Neural cell (in vitro differentiated cells): ENCODE results near the gene ZNF614. TPM values are rescaled to one million over a fixed set of nuclear protein-coding genes. Genes with fewer than 3 reads are reported as not detected.
"Not testable (repeated sequence)": the region's sequence is repeated elsewhere in the genome, so short reads cannot be mapped to it uniquely, and the experiment has no call there.

Source experiments
- H2AFZ ChIP-seq: fragments of 200-600, 300-800 bp; sonication (generic), shearing (Covaris generic); 2 replicates; pipeline ENCODE4 v1.6.0; 2014; ENCODE audit warnings: low read depth, mild to moderate bottlenecking, antibody characterized with exemption, low read length, moderate library complexity
- H3F3A ChIP-seq: fragments of 200-600 bp; shearing (Covaris generic); 2 replicates; pipeline ENCODE4 v1.6.1; 2016; ENCODE audit warnings: mild to moderate bottlenecking, moderate library complexity, mixed read lengths, antibody characterized with exemption, low read length; ENCODE audit not compliant: insufficient read depth, poor library complexity, severe bottlenecking
- H3K27ac ChIP-seq: fragments of 200-600, 300-800 bp; sonication (generic), shearing (Covaris generic); 2 replicates; pipeline ENCODE4 v1.5.1; 2014; ENCODE audit warnings: mild to moderate bottlenecking, low read length, moderate library complexity
- H3K27me3 ChIP-seq: fragments of 300-800, 200-600 bp; sonication (generic), shearing (Covaris generic); 2 replicates; pipeline ENCODE4 v1.6.0; 2014; ENCODE audit warnings: mild to moderate bottlenecking, low read depth, low read length, moderate library complexity; ENCODE audit not compliant: insufficient read depth
- H3K36me3 ChIP-seq: fragments of 300-800, 200-600 bp; sonication (generic), shearing (Covaris generic); 2 replicates; pipeline ENCODE4 v1.5.1; 2014; ENCODE audit warnings: mild to moderate bottlenecking, antibody characterized with exemption, low read length, moderate library complexity; ENCODE audit not compliant: insufficient read depth
- H3K4me2 ChIP-seq: fragments of 300-800, 200-600 bp; sonication (generic), shearing (Covaris generic); 2 replicates; pipeline ENCODE4 v1.6.0; 2014; ENCODE audit warnings: mild to moderate bottlenecking, low read length
- H3K4me3 ChIP-seq: fragments of 300-800, 200-600 bp; sonication (generic), shearing (Covaris generic); 2 replicates; pipeline ENCODE4 v1.5.1; 2014; ENCODE audit warnings: mild to moderate bottlenecking, low read length, moderate library complexity
- H3K79me2 ChIP-seq: fragments of 200-600 bp; shearing (Covaris generic); replicated peaks from 2 replicates; pipeline ENCODE4 v1.6.0; 2014; ENCODE audit warnings: mild to moderate bottlenecking, low read length, moderate library complexity; ENCODE audit not compliant: insufficient read depth
- H3K9ac ChIP-seq: fragments of 300-800, 200-600 bp; sonication (generic), shearing (Covaris generic); 2 replicates; pipeline ENCODE4 v1.6.1; 2016; ENCODE audit warnings: mild to moderate bottlenecking, low read length, mixed read lengths
- H3K9me2 ChIP-seq: fragments of 200-600 bp; shearing (Covaris generic); 2 replicates; pipeline ENCODE4 v1.6.1; 2016; ENCODE audit warnings: mild to moderate bottlenecking, low read length, mixed read lengths; ENCODE audit not compliant: insufficient read depth
- H3K9me3 ChIP-seq: fragments of 200-600, 300-800 bp; sonication (generic), shearing (Covaris generic); 2 replicates; pipeline ENCODE4 v1.6.1; 2016; ENCODE audit warnings: mild to moderate bottlenecking, mixed run types, low read length, moderate library complexity, mixed read lengths
- H4K20me1 ChIP-seq: fragments of 200-600 bp; shearing (Covaris generic); 2 replicates; pipeline ENCODE4 v1.6.1; 2016; ENCODE audit warnings: mild to moderate bottlenecking, mixed run types; ENCODE audit not compliant: insufficient read depth
- EP300 ChIP-seq: fragments of 450-650 bp; conservative IDR thresholded peaks from 2 replicates; pipeline ENCODE4 v1.6.1; 2014; ENCODE audit warnings: antibody characterized with exemption, mild to moderate bottlenecking, moderate library complexity; ENCODE audit not compliant: poor library complexity, severe bottlenecking
- EZH2 ChIP-seq: fragments of 200-600, 300-800 bp; shearing (Covaris generic), sonication (generic); IDR thresholded peaks from 2 replicates; pipeline ENCODE4 v1.6.1; 2014; ENCODE audit warnings: antibody characterized with exemption, low read length, borderline replicate concordance, mild to moderate bottlenecking; ENCODE audit not compliant: insufficient read depth, poor library complexity, severe bottlenecking
- MXI1 ChIP-seq: fragments of 450-650 bp; conservative IDR thresholded peaks from 2 replicates; pipeline ENCODE4 v1.6.1; 2014; ENCODE audit warnings: antibody characterized with exemption, mild to moderate bottlenecking; ENCODE audit not compliant: poor library complexity, severe bottlenecking
- POLR2AphosphoS5 ChIP-seq: IDR thresholded peaks from 2 replicates; pipeline ENCODE4 v1.6.1; 2012
- RAD21 ChIP-seq: fragments of 450-650 bp; conservative IDR thresholded peaks from 2 replicates; pipeline ENCODE4 v1.6.1; 2014; ENCODE audit warnings: antibody characterized with exemption, mild to moderate bottlenecking, moderate library complexity
- SMC3 ChIP-seq: fragments of 450-650 bp; conservative IDR thresholded peaks from 2 replicates; pipeline ENCODE4 v1.6.1; 2014; ENCODE audit warnings: antibody characterized with exemption, mild to moderate bottlenecking, moderate library complexity; ENCODE audit not compliant: poor library complexity
- TAF1 ChIP-seq: IDR thresholded peaks from 2 replicates; pipeline ENCODE4 v1.6.1; 2012; ENCODE audit warnings: low read depth
- polyA plus RNA-seq: library from polyadenylated mRNA; depleted of rRNA; stranded (reverse); fragments of >200 nt; gene quantifications from 2 replicates; pipeline ENCODE4 v1.2.3, GENCODE V29; 2014
- TF ChIP-seq, protein P1 (sequence below): fragments of 450-650 bp; IDR thresholded peaks from 2 replicates; pipeline ENCODE4 v1.5.1; 2014; ENCODE audit warnings: antibody characterized with exemption, mild to moderate bottlenecking, moderate library complexity; ENCODE audit not compliant: poor library complexity, severe bottlenecking
- TF ChIP-seq, protein P2 (sequence below): IDR thresholded peaks from 2 replicates; pipeline ENCODE4 v1.6.1; 2012; ENCODE audit warnings: borderline replicate concordance

ZNF614 gene
- polyA plus RNA-seq, 1 donor from 2014 or later, result 17.8 TPM

DNA sequence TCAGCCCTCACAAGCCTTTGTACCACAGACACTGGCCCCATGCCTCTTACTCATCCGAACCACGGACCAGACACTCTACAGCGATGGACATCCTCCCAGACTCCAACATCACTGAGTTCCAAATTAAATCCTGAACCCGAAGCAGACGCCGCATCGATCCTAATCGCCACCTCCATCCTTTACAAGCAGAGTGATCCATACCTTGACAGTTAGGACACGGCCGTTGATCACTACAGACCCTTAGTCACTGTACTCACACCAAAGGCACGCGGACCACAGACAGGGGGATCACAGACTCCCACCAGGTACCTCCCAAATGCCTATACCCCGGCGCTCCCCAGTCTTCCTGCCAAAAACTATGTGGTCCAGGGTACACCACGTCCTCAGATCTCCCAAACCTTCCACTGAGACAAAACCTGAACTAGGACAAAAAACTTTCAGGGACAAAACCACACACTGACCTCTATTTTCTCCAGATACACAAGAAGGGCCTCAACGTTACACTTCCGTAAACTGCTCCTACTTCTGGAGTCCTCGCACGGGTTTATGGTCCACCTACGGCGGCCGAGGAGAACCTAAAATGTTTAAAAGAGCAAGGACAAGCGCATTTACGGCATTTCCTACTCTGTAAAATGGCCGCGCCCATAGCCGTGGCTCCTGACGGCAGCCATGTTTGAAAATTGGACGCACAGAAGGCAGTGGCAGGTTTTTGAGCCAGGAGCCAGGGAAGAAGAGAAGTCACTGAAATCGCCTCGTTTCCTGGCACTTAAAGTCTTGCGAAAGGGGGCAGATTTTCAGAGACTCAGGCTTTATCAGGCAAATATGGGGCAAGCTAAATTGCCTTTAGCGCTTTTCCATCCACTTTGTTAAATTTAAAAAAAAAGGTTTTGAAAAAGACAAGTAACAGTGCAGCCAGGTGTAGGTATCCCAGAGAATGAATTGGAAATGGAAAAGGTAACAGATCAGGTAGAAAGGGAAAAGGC, 41.6 kb downstream of the ZNF614 start, which contains the start of gene ZNF350:
Gene ZNF350 (minus strand): TSS at position 532 of the 983 bp plus-strand sequence. CDS start 12,480 bp downstream, outside the sequence.
- Histone ChIP-seq H3F3A (no peaks in the 10 kb centered on the region), H3K4me2 (no peak within 1 kb of the TSS), H3K9me2 (no peaks in the 10 kb centered on the region), H3K4me3 (peak within 1 kb of the TSS; percentile 85), H3K9ac (peak within 1 kb of the TSS; percentile 75), H3K27me3 (no peaks in the 10 kb centered on the region), H3K36me3 (peaks cover 6% of the 10 kb centered on the region), H3K79me2 (peaks cover 37% of the 10 kb centered on the region), H3K9me3 (peaks cover 10% of the 10 kb centered on the region), H2AFZ (peak within 1 kb of the TSS; percentile 89), H4K20me1 (no peaks in the 10 kb centered on the region), H3K27ac (peak within 1 kb of the TSS; percentile 34)
- TF ChIP-seq POLR2AphosphoS5 (peak; percentile 42), RAD21 (peak; percentile 17), EP300 (no peak), SMC3 (peak; percentile 36), MXI1 (peak; percentile 82), EZH2 (no peak)
- TF ChIP-seq, protein P1, sequence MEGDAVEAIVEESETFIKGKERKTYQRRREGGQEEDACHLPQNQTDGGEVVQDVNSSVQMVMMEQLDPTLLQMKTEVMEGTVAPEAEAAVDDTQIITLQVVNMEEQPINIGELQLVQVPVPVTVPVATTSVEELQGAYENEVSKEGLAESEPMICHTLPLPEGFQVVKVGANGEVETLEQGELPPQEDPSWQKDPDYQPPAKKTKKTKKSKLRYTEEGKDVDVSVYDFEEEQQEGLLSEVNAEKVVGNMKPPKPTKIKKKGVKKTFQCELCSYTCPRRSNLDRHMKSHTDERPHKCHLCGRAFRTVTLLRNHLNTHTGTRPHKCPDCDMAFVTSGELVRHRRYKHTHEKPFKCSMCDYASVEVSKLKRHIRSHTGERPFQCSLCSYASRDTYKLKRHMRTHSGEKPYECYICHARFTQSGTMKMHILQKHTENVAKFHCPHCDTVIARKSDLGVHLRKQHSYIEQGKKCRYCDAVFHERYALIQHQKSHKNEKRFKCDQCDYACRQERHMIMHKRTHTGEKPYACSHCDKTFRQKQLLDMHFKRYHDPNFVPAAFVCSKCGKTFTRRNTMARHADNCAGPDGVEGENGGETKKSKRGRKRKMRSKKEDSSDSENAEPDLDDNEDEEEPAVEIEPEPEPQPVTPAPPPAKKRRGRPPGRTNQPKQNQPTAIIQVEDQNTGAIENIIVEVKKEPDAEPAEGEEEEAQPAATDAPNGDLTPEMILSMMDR, result peak; percentile 30

DNA sequence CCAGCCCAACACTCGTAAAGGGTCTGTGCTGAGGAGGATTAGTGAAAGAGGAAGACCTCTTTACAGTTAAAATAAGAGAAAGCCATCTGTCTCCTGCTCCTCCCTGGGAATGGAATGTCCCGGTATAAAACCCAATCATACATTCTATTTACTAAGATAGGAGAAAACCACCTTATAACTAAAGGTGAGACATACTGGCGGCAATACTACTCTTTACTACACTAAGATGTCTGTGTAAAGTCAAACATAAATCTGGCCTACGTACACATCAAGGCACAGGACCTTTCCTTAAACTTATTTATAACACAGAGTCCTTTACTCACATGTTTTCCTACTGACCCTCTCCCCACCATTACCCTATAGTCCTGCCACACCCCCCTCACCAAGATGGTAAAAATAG, 44.8 kb downstream of the ZNF614 start:
- peaks cover 9% of the 10 kb centered on the region for H3K9me3 ChIP-seq
- no peaks in the 10 kb centered on the region for H3K9me2 ChIP-seq

DNA sequence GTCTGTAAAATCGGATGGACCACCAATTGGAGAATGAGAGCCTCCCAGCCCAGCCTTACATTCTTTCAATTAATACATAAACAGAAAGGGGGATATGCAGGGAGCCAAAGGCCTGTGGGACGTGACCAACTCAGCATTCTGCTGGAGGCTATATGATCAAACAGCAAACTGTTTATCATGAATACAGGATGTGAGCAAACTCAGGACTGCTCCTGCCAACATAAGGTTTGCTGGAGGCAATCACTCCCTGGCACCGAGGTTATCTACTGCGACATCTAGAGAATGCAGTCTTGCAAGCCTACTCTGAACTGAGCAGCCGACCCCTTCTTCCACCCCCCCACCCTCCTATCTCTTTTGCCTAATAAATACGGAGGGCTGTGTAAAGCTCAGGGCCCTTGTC, 47.3 kb downstream of the ZNF614 start:
- not testable (repeated sequence) for H3K4me3 ChIP-seq, H3K9ac ChIP-seq, H3K9me2 ChIP-seq, H3K27me3 ChIP-seq, H4K20me1 ChIP-seq, H3K27ac ChIP-seq, H2AFZ ChIP-seq, H3K4me2 ChIP-seq, H3K36me3 ChIP-seq, H3F3A ChIP-seq
- H3K79me2 ChIP-seq, result peaks cover 38% of the 10 kb centered on the region
- peaks cover 12% of the 10 kb centered on the region for H3K9me3 ChIP-seq

More for the DNA sequence above, 44.8 kb downstream of the ZNF614 start:
- Histone ChIP-seq H2AFZ (no peak overlapping the region), H3K36me3 (no peaks in the 10 kb centered on the region), H3K27me3 (no peaks in the 10 kb centered on the region), H3K27ac (no peak overlapping the region), H3F3A (no peaks in the 10 kb centered on the region), H4K20me1 (no peaks in the 10 kb centered on the region), H3K4me2 (no peak overlapping the region), H3K4me3 (no peak overlapping the region), H3K79me2 (peaks cover 45% of the 10 kb centered on the region), H3K9ac (no peak overlapping the region)
- TF ChIP-seq TAF1, result no peak
- TF ChIP-seq, protein P2, sequence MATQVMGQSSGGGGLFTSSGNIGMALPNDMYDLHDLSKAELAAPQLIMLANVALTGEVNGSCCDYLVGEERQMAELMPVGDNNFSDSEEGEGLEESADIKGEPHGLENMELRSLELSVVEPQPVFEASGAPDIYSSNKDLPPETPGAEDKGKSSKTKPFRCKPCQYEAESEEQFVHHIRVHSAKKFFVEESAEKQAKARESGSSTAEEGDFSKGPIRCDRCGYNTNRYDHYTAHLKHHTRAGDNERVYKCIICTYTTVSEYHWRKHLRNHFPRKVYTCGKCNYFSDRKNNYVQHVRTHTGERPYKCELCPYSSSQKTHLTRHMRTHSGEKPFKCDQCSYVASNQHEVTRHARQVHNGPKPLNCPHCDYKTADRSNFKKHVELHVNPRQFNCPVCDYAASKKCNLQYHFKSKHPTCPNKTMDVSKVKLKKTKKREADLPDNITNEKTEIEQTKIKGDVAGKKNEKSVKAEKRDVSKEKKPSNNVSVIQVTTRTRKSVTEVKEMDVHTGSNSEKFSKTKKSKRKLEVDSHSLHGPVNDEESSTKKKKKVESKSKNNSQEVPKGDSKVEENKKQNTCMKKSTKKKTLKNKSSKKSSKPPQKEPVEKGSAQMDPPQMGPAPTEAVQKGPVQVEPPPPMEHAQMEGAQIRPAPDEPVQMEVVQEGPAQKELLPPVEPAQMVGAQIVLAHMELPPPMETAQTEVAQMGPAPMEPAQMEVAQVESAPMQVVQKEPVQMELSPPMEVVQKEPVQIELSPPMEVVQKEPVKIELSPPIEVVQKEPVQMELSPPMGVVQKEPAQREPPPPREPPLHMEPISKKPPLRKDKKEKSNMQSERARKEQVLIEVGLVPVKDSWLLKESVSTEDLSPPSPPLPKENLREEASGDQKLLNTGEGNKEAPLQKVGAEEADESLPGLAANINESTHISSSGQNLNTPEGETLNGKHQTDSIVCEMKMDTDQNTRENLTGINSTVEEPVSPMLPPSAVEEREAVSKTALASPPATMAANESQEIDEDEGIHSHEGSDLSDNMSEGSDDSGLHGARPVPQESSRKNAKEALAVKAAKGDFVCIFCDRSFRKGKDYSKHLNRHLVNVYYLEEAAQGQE, result no peak
- no peak for TF ChIP-seq EZH2
- TF ChIP-seq SMC3, result no peak
- TF ChIP-seq RAD21, result no peak
- TF ChIP-seq MXI1, result no peak
- TF ChIP-seq POLR2AphosphoS5, result no peak
- TF ChIP-seq EP300, result no peak
